HG02571 (cell line): ENCODE results near the gene KIAA0930.

ENCODE experiments used
- ATAC-seq: cut with Tn5 transposase; IDR thresholded peaks from one replicate; pipeline ENCODE4 v1.9.1; 2021; ENCODE audit warnings: mild to moderate bottlenecking, moderate library complexity; ENCODE audit not compliant: unreplicated experiment

KIAA0930 gene

DNA sequence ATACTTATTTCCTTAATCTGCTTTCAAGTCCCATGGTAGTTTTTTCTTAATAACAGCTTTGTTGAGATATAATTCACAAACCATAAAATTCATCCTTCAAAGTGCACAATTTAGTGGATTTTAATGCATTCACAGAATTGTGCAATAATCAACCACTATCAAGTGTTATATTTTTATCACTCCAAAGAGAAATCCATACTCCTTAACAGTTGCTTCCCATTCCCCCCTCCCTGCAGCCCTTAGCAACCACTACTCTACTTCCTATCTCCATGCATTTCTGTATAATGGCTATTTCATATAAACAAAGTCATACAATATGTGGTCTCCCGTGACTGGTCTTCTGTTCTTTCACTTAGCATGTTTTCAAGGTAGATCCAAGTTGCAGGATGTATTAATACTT is 95.8 kb downstream of the KIAA0930 start:
- no peak for ATAC-seq

DNA sequence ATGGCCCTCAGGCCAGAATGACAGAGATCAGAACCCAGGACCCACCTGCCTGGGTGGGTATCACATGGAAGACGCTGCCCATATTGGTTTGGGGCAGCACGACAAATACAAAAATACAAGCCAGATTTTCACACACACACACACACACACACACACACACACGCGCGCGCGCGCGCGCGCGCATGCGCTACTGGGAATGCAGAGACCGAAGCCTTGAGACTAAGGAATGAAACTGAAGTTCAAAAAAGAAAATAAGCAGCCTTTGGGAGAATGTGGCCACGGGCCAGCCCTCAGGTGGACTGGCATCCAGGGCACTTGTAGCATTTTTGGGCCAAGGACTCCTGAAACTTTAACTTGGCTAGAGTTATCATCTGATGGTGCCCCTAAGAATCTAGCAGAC is 98.3 kb downstream of the KIAA0930 start:
- no peak for ATAC-seq
